AG09309 (cell line): ENCODE data around the gene ZCCHC2.

Experiments used
- DNase-seq: peaks from one replicate; pipeline ENCODE4 v3.0.0-alpha.2; 2010; ENCODE audit warnings: low read depth
- H3K4me3 ChIP-seq: 2 replicates; pipeline ENCODE4 v1.5.1; 2011; ENCODE audit warnings: mild to moderate bottlenecking, low read depth, low read length, moderate library complexity; ENCODE audit not compliant: control insufficient read depth
- TF ChIP-seq, protein P1 (sequence below): IDR thresholded peaks from 2 replicates; pipeline ENCODE4 v1.5.1; 2011; ENCODE audit warnings: mild to moderate bottlenecking, low read depth, low read length, inconsistent platforms; ENCODE audit not compliant: insufficient read depth, control insufficient read depth; ENCODE audit errors: missing control alignments

The ZCCHC2 gene

GRCh38 chr18:62602706-62603105 is 79.9 kb downstream of the ZCCHC2 start:
- TF ChIP-seq, protein P1, sequence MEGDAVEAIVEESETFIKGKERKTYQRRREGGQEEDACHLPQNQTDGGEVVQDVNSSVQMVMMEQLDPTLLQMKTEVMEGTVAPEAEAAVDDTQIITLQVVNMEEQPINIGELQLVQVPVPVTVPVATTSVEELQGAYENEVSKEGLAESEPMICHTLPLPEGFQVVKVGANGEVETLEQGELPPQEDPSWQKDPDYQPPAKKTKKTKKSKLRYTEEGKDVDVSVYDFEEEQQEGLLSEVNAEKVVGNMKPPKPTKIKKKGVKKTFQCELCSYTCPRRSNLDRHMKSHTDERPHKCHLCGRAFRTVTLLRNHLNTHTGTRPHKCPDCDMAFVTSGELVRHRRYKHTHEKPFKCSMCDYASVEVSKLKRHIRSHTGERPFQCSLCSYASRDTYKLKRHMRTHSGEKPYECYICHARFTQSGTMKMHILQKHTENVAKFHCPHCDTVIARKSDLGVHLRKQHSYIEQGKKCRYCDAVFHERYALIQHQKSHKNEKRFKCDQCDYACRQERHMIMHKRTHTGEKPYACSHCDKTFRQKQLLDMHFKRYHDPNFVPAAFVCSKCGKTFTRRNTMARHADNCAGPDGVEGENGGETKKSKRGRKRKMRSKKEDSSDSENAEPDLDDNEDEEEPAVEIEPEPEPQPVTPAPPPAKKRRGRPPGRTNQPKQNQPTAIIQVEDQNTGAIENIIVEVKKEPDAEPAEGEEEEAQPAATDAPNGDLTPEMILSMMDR: no peak
- no peak for DNase-seq
- no peak overlapping the region for H3K4me3 ChIP-seq

- no peak for DNase-seq
- no peak overlapping the region for H3K4me3 ChIP-seq
- TF ChIP-seq, protein P1: no peak
Observed at GRCh38 chr18:62603211-62603610, 80.4 kb downstream of the ZCCHC2 start.

- H3K4me3 ChIP-seq: no peak overlapping the region
- no peak for DNase-seq
- TF ChIP-seq, protein P1: no peak
Observed at GRCh38 chr18:62603979-62604378, 81.2 kb downstream of the ZCCHC2 start.

DNA sequence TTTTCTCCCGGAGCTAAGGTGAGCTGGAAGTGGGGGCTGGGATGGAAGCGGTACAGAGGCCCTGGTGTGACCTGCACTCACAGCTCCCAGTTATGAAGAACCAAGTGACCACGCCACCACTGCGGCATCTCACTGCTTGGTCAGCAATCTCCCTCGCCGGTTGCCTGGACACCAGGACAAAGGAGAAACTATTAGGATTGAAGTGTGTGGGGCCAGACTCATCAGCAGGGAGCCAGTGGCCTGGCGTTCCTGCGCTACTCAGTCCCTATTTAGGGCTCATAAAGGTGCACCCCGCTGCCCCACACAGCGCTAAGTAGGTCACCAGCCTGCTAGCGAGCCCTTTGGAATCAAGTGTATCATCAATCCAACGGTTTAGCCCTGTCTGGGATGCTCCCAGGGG is 82.9 kb downstream of the ZCCHC2 start:
- DNase-seq: no peak
- H3K4me3 ChIP-seq: no peak overlapping the region
- TF ChIP-seq, protein P1: no peak

DNA sequence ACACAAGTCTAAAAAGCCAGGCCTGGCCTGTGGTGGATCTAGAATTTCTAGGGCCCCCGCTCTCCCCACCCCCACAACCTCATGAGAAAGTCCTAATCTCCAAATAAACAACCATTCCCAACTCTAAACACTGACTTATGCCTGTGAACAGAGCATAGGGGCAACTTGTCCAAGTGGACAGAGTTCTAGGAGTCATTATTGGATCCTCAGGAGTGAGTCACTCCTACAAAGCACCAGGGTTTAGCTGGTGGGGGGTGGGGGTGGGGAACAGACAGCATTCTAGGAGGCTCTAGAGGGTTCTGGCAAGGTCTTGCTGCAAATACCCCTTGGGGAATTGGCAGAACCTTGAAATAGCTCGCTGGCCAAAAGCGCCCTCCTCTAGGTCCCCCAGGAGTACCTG is 83.3 kb downstream of the ZCCHC2 start:
- TF ChIP-seq, protein P1: no peak
- H3K4me3 ChIP-seq: no peak overlapping the region
- DNase-seq: no peak

DNA sequence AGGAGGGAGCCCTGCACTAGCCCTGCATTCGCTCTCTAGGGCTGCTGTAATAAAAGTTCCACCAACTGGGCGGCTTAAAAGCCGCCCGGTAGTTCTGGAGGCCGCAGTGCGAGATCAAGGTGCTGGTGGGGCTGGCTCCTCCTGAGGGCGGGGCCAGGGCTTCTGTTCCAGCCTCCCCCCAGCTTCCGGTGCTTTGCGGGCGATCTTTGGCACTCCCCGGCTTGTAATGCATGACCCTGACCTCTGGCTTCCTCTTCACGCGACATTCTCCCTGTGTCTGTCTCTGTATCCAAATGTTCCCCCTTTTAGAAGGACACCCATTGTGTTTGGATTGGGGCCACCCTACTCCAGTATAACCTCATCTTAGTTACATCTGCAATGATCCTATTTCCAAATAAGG is 84.5 kb downstream of the ZCCHC2 start:
- H3K4me3 ChIP-seq: no peak overlapping the region
- TF ChIP-seq, protein P1: no peak
- no peak for DNase-seq
